HEK293 (cell line): ENCODE results near the gene ITGB1BP2.
A peak's percentile ranks its signal among the peaks of the same experiment; 100 is the strongest.

Experiments
- YY1 ChIP-seq: fragments of 450-650 bp; formaldehyde crosslinking; IDR thresholded peaks from 2 replicates; pipeline ENCODE4 v1.5.1; 2018; ENCODE audit warnings: missing biosample characterization, missing genetic modification characterization
- ZNF155 ChIP-seq: fragments of 450-650 bp; formaldehyde crosslinking; IDR thresholded peaks from 2 replicates; pipeline ENCODE4 v1.5.1; 2016; ENCODE audit warnings: missing biosample characterization, missing genetic modification characterization
- ZNF211 ChIP-seq: fragments of 450-650 bp; formaldehyde crosslinking; IDR thresholded peaks from 2 replicates; pipeline ENCODE4 v1.5.1; 2016; ENCODE audit warnings: low read depth, missing biosample characterization, missing genetic modification characterization
- TF ChIP-seq, protein P1 (sequence below): fragments of 450-650 bp; formaldehyde crosslinking; IDR thresholded peaks from 2 replicates; pipeline ENCODE4 v1.5.1; 2016; ENCODE audit warnings: missing biosample characterization, missing genetic modification characterization
- TF ChIP-seq, protein P2 (sequence below): fragments of 450-650 bp; formaldehyde crosslinking; IDR thresholded peaks from 2 replicates; pipeline ENCODE4 v1.5.1; 2016; ENCODE audit warnings: missing biosample characterization, missing genetic modification characterization

DNA sequence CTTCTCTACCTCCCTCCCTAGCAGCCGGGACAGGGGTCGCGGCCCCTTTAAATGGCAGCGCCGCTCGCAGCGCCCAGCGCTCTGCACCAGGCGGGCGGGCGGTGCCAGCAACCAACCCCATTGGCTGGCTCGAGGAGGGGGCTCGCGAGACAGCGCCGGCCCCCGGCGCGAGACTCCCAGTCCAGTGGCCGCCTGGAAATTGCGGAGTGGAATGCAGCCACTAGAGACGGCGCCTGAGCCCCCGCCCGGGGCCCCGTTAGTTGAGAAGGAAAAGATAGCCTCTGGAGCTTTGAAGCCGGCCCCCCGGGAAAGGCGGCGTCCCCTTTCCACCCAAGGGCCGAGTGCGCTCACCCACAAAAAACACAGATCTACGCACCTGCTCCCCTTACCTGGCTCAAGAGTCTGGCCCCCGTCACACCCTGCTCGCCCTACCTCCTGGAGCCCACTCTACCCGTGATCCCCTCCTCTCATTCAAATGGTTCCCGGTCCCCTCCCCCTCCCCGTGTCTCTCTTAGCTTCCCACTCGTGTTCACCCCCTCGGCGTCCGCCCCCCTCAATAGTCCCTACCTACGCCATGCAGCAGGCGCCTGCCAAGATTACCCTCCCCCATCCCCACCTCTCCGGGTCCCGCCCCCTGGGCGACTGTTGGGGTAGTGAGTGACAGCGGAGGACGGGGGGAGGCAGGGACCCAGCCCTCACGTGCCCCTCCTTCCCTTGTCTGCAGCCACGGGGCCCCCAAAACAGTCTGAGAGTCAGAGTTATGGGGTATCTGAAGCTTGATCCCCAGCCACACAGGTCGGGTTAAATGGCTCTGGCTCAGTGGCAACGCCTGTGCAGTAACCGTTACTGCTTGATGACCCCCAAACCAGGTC is 47.2 kb upstream of the ITGB1BP2 start, which contains the start of gene ZMYM3:
- TF ChIP-seq YY1 (peak; percentile 25; the same call in 1 of the 2 replicates), ZNF155 (no peak), ZNF211 (tag by site-specific recombination) (no peak)
- TF ChIP-seq, protein P1, sequence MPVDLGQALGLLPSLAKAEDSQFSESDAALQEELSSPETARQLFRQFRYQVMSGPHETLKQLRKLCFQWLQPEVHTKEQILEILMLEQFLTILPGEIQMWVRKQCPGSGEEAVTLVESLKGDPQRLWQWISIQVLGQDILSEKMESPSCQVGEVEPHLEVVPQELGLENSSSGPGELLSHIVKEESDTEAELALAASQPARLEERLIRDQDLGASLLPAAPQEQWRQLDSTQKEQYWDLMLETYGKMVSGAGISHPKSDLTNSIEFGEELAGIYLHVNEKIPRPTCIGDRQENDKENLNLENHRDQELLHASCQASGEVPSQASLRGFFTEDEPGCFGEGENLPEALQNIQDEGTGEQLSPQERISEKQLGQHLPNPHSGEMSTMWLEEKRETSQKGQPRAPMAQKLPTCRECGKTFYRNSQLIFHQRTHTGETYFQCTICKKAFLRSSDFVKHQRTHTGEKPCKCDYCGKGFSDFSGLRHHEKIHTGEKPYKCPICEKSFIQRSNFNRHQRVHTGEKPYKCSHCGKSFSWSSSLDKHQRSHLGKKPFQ (tag by site-specific recombination): no peak
- TF ChIP-seq, protein P2, sequence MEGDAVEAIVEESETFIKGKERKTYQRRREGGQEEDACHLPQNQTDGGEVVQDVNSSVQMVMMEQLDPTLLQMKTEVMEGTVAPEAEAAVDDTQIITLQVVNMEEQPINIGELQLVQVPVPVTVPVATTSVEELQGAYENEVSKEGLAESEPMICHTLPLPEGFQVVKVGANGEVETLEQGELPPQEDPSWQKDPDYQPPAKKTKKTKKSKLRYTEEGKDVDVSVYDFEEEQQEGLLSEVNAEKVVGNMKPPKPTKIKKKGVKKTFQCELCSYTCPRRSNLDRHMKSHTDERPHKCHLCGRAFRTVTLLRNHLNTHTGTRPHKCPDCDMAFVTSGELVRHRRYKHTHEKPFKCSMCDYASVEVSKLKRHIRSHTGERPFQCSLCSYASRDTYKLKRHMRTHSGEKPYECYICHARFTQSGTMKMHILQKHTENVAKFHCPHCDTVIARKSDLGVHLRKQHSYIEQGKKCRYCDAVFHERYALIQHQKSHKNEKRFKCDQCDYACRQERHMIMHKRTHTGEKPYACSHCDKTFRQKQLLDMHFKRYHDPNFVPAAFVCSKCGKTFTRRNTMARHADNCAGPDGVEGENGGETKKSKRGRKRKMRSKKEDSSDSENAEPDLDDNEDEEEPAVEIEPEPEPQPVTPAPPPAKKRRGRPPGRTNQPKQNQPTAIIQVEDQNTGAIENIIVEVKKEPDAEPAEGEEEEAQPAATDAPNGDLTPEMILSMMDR (tag by site-specific recombination): no peak; the same call in 1 of the 2 replicates
